Omental fat pad (tissue), 4 donors: ENCODE results near the gene PLXNB2. TPM values are rescaled to one million over a fixed set of nuclear protein-coding genes. Genes with fewer than 3 reads are reported as not detected.

Experiments used
- ATAC-seq: fragments of 150-250 bp; one replicate; pipeline ENCODE4 v1.9.1; 2016; ENCODE audit warnings: mild to moderate bottlenecking, moderate library complexity; ENCODE audit not compliant: low FRiP score
- DNase-seq: peaks from one replicate; pipeline ENCODE4 v3.0.0-alpha.2; 2019; ENCODE audit warnings: low spot score
- CTCF ChIP-seq, 3 donors: fragments of 450-650 bp; IDR thresholded peaks; one replicate each; pipeline ENCODE4 v1.5.1; 2016 to 2017; ENCODE audit warnings: antibody characterized with exemption in 3 of 3, mild to moderate bottlenecking in 3 of 3, moderate library complexity in 2 of 3
- total RNA-seq, 4 donors: library from RNA; depleted of rRNA; stranded (reverse); fragments of >200 nt; gene quantifications; one replicate each; pipeline ENCODE4 v1.1.0, GENCODE V29; 2016

The PLXNB2 gene
- total RNA-seq = 100 to 1,000 TPM in 3 of 4 donors, 10 to 100 TPM in 1; 91.4 to 130 (median 115) TPM

- DNase-seq = no peak
- TF ChIP-seq CTCF (IDR thresholded peaks at IDR 0.05) = no peak
- ATAC-seq = peak; percentile 27
Measured at GRCh38 chr22:50306753-50307749, at the start of gene PLXNB2. Gene PLXNB2, minus strand, starts transcription at chr22:50307646. Its CDS starts 17,062 bp downstream, at chr22:50290584.

GRCh38 chr22:50357222-50357621 is 49.8 kb upstream of the PLXNB2 start:
- DNase-seq = no peak
- no peak for ATAC-seq
- no peak for TF ChIP-seq CTCF (IDR thresholded peaks at IDR 0.05)

- DNase-seq = no peak
- ATAC-seq = no peak
- no peak for TF ChIP-seq CTCF (IDR thresholded peaks at IDR 0.05)
Measured at GRCh38 chr22:50356186-50356585, 48.7 kb upstream of the PLXNB2 start.

- no peak for TF ChIP-seq CTCF (IDR thresholded peaks at IDR 0.05)
- DNase-seq (no peak), ATAC-seq (no peak)
Measured at GRCh38 chr22:50348058-50348457, 40.6 kb upstream of the PLXNB2 start.

GRCh38 chr22:50347157-50347556 is 39.7 kb upstream of the PLXNB2 start:
- ATAC-seq = no peak
- no peak for DNase-seq
- TF ChIP-seq CTCF (IDR thresholded peaks at IDR 0.05) = no peak

- TF ChIP-seq CTCF (IDR thresholded peaks at IDR 0.05) = no peak
- ATAC-seq = no peak
Measured at GRCh38 chr22:50346470-50346869, 39.0 kb upstream of the PLXNB2 start.

GRCh38 chr22:50343541-50343935 is 36.1 kb upstream of the PLXNB2 start:
- DNase-seq (no peak), ATAC-seq (peak; percentile 3)
- no peak for TF ChIP-seq CTCF (IDR thresholded peaks at IDR 0.05)

More at GRCh38 chr22:50346470-50346869, 39.0 kb upstream of the PLXNB2 start:
- no peak for DNase-seq
